HepG2 (cell line): ENCODE data around the gene KBTBD3. TPM values are rescaled to one million over a fixed set of nuclear protein-coding genes. Genes with fewer than 3 reads are reported as not detected.

Source experiments
- ATAC-seq: fragments of 200-7000 bp; cut with Tn5 transposase; 3 replicates; pipeline ENCODE4 v1.9.1; 2020; ENCODE audit warnings: mild to moderate bottlenecking, moderate library complexity
- BruUV-seq: library from RNA; stranded (reverse); fragments of 400-500 nt; replicated peaks from 2 replicates; lab custom pipeline; 2021; lab: Mats Ljungman, UMichigan
- CTCF ChIA-PET: fragments of 300-600 bp; formaldehyde crosslinking; extraction: SDS; loops from one replicate; lab custom pipeline; 2021; ENCODE audit warnings: low total read pairs, inconsistent platforms, low intra/inter-chr PET ratio; lab: Yijun Ruan, JAX
- POLR2A ChIA-PET: fragments of 350-600 bp; sonication (Branson Sonifier 250); formaldehyde crosslinking; loops from one replicate; lab custom pipeline; 2020; ENCODE audit warnings: antibody characterized with exemption, inconsistent platforms; lab: Yijun Ruan, JAX
- DNase-seq: peaks from one replicate; pipeline ENCODE4 v3.0.0-alpha.2; 2015; ENCODE audit warnings: low spot score
- FAIRE-seq: peaks from 3 replicates; lab custom pipeline; 2011; peaks lifted over from hg19 to GRCh38; lab: Jason Lieb, UNC
- H2AFZ ChIP-seq: one replicate; pipeline ENCODE4 v1.6.1; 2011; ENCODE audit warnings: low read length, inconsistent platforms
- H3K27ac ChIP-seq: fragments of 300-600 bp; 3 replicates; pipeline ENCODE4 v1.8.0; 2011; ENCODE audit warnings: mixed run types, mild to moderate bottlenecking, mixed read lengths, low read length, inconsistent platforms; ENCODE audit not compliant: insufficient read depth; ENCODE audit errors: extremely low read length
- H3K27me3 ChIP-seq, 2 experiments: fragments of 200-600 bp in 1 of 2; 2 replicates in 1 of 2; 3 replicates in 1 of 2; pipeline versions ENCODE4 v1.6.0 to v1.8.0; 2011; ENCODE audit warnings: low read length in 2 of 2, mild to moderate bottlenecking in 2 of 2, moderate library complexity in 2 of 2, inconsistent platforms in 1 of 2; ENCODE audit not compliant: insufficient read depth in 2 of 2, control insufficient read depth in 1 of 2
- H3K36me3 ChIP-seq, 2 experiments: fragments of 200-600 bp in 1 of 2; replicated peaks in 1 of 2; 2 replicates in 1 of 2; 3 replicates in 1 of 2; pipeline versions ENCODE4 v1.5.1 to v1.8.0; 2011; ENCODE audit warnings: low read length in 2 of 2, inconsistent platforms in 1 of 2; ENCODE audit not compliant: insufficient read depth in 2 of 2, control insufficient read depth in 1 of 2
- H3K4me1 ChIP-seq: 2 replicates; pipeline ENCODE4 v1.5.1; 2012; ENCODE audit warnings: low read length, inconsistent platforms; ENCODE audit not compliant: insufficient read depth
- H3K4me2 ChIP-seq: 2 replicates; pipeline ENCODE4 v1.6.0; 2011; ENCODE audit warnings: low read depth, low read length, inconsistent platforms
- H3K4me3 ChIP-seq, 3 experiments: fragments of 200-600 bp in 1 of 3; sonication (generic), shearing (Covaris generic) in 1 of 3; replicated peaks in 1 of 3; 2 replicates each; pipeline ENCODE4 v1.5.1; 2011 to 2016; ENCODE audit warnings: low read length in 3 of 3, inconsistent platforms in 2 of 3, low read depth in 2 of 3, mild to moderate bottlenecking in 2 of 3, control low read depth in 1 of 3, mixed read lengths in 1 of 3; ENCODE audit not compliant: insufficient read depth in 1 of 3
- H3K79me2 ChIP-seq: one replicate; pipeline ENCODE4 v1.6.1; 2011; ENCODE audit warnings: low read length, inconsistent platforms; ENCODE audit not compliant: insufficient read depth
- H3K9ac ChIP-seq: 2 replicates; pipeline ENCODE4 v1.6.0; 2011; ENCODE audit warnings: mild to moderate bottlenecking, low read depth, low read length, inconsistent platforms; ENCODE audit not compliant: insufficient read depth
- H3K9me3 ChIP-seq: 2 replicates; pipeline ENCODE4 v1.5.1; 2012; ENCODE audit warnings: mild to moderate bottlenecking, low read length
- H4K20me1 ChIP-seq: 2 replicates; pipeline ENCODE4 v1.6.0; 2011; ENCODE audit warnings: inconsistent platforms, mild to moderate bottlenecking, low read length, moderate library complexity; ENCODE audit not compliant: insufficient read depth
- GATA4 ChIP-seq: sonication (generic); IDR thresholded peaks from 2 replicates; pipeline ENCODE4 v1.6.1; 2016; ENCODE audit warnings: antibody characterized with exemption, low read depth, borderline replicate concordance
- HOXA5 ChIP-seq: sonication (generic); formaldehyde crosslinking; IDR thresholded peaks from 2 replicates; pipeline ENCODE4 v1.4.0; 2020; ENCODE audit warnings: missing genetic modification reagents
- MXD4 ChIP-seq: IDR thresholded peaks from 2 replicates; pipeline ENCODE4 v1.6.1; 2016; ENCODE audit warnings: mild to moderate bottlenecking, missing biosample characterization, missing genetic modification reagents
- NFYB ChIP-seq: sonication (generic); formaldehyde crosslinking; IDR thresholded peaks from 2 replicates; pipeline ENCODE4 v1.4.0; 2020; ENCODE audit warnings: missing genetic modification reagents
- NR2F1 ChIP-seq, 2 experiments: fragments of 450-650 bp in 1 of 2; formaldehyde crosslinking in 1 of 2; IDR thresholded peaks; 2 replicates each; pipeline versions ENCODE4 v1.5.0 to v1.6.1; 2016 to 2020; ENCODE audit warnings: mild to moderate bottlenecking in 1 of 2, missing compliant biosample characterization in 1 of 2, missing genetic modification reagents in 1 of 2, moderate library complexity in 1 of 2
- ZBTB8A ChIP-seq: sonication (generic); formaldehyde crosslinking; IDR thresholded peaks from 2 replicates; pipeline ENCODE4 v1.4.0; 2020; ENCODE audit warnings: mild to moderate bottlenecking, low read depth, missing genetic modification reagents, borderline replicate concordance
- ZNF3 ChIP-seq: IDR thresholded peaks from 2 replicates; pipeline ENCODE4 v1.7.0; 2017; ENCODE audit warnings: inconsistent platforms
- ZNF354B ChIP-seq: sonication (generic); formaldehyde crosslinking; IDR thresholded peaks from 2 replicates; pipeline ENCODE4 v1.8.0; 2022; ENCODE audit warnings: mild to moderate bottlenecking, missing genetic modification reagents
- ZNF441 ChIP-seq: sonication (generic); formaldehyde crosslinking; IDR thresholded peaks from 2 replicates; pipeline ENCODE4 v1.7.0; 2021; ENCODE audit warnings: missing genetic modification reagents, borderline replicate concordance
- ZNF563 ChIP-seq: sonication (generic); formaldehyde crosslinking; IDR thresholded peaks from 2 replicates; pipeline ENCODE4 v1.8.0; 2022; ENCODE audit warnings: mild to moderate bottlenecking, moderate library complexity, missing genetic modification reagents
- WGBS: methylation state at CpG from one replicate; pipeline ENCODE4 v1.1.6; 2017; ENCODE audit warnings: low lambda C conversion rate; 5-methylcytosine and 5-hydroxymethylcytosine counted together
- in situ Hi-C: cut with HindIII; loops from 2 replicates; pipeline ENCODE4 v1.10.0; 2017; ENCODE audit warnings: low pct_unique_long_range_greater_than_20kb; ENCODE audit not compliant: extremely low pct_ligation_motif_present
- intact Hi-C: fragments of 100-400 bp; cut with micrococcal nuclease; formaldehyde crosslinking; loops from one replicate; pipeline ENCODE4 v1.10.0; 2022; ENCODE audit not compliant: unreplicated experiment
- polyA plus RNA-seq, 8 experiments: library from polyadenylated mRNA; depleted of rRNA in 3 of 8; stranded (reverse) in 7 of 8; unstranded in 1 of 8; fragments of >200 nt; fragmentation: Illumina TruSeq in 4 of 8; extraction: Trizol in 4 of 8; gene quantifications; 2 replicates each; pipeline versions ENCODE4 v1.2.1 to v1.2.3, GENCODE V29; 2011 to 2016; ENCODE audit warnings: low read depth in 4 of 8, missing spikeins in 1 of 8, mixed read lengths in 1 of 8; ENCODE audit not compliant: insufficient read depth in 1 of 8
- total RNA-seq, 5 experiments: library from RNA; depleted of rRNA; stranded (reverse); fragments of >200 nt; fragmentation: Illumina TruSeq; extraction: Trizol; gene quantifications; 2 replicates each; pipeline ENCODE4 v1.2.3, GENCODE V29; 2016; ENCODE audit warnings: low read depth in 1 of 5
- TF ChIP-seq, protein P1 (sequence below): sonication (generic); formaldehyde crosslinking; IDR thresholded peaks from 2 replicates; pipeline ENCODE4 v1.4.0; 2020; ENCODE audit warnings: missing genetic modification reagents
- TF ChIP-seq, protein P2 (sequence below): sonication (generic); formaldehyde crosslinking; IDR thresholded peaks from 2 replicates; pipeline ENCODE4 v1.8.0; 2023; ENCODE audit warnings: mild to moderate bottlenecking, missing genetic modification reagents
- TF ChIP-seq, protein P3 (sequence below): IDR thresholded peaks from 2 replicates; pipeline ENCODE4 v1.6.1; 2016; ENCODE audit warnings: missing genetic modification reagents, missing compliant biosample characterization
- TF ChIP-seq, protein P4 (sequence below): sonication (generic); formaldehyde crosslinking; conservative IDR thresholded peaks from 2 replicates; pipeline ENCODE4 v1.8.0; 2022; ENCODE audit warnings: missing genetic modification reagents
- TF ChIP-seq, protein P5 (sequence below): sonication (generic); formaldehyde crosslinking; IDR thresholded peaks from 2 replicates; pipeline ENCODE4 v1.4.0; 2020; ENCODE audit warnings: missing genetic modification reagents

KBTBD3 gene
- total and polyA plus RNA-seq, 2 of the 13 experiments (the other 11 are each of a cell fraction or from before 2014, with no cell fraction given): 1.8 to 7.4 TPM

DNA sequence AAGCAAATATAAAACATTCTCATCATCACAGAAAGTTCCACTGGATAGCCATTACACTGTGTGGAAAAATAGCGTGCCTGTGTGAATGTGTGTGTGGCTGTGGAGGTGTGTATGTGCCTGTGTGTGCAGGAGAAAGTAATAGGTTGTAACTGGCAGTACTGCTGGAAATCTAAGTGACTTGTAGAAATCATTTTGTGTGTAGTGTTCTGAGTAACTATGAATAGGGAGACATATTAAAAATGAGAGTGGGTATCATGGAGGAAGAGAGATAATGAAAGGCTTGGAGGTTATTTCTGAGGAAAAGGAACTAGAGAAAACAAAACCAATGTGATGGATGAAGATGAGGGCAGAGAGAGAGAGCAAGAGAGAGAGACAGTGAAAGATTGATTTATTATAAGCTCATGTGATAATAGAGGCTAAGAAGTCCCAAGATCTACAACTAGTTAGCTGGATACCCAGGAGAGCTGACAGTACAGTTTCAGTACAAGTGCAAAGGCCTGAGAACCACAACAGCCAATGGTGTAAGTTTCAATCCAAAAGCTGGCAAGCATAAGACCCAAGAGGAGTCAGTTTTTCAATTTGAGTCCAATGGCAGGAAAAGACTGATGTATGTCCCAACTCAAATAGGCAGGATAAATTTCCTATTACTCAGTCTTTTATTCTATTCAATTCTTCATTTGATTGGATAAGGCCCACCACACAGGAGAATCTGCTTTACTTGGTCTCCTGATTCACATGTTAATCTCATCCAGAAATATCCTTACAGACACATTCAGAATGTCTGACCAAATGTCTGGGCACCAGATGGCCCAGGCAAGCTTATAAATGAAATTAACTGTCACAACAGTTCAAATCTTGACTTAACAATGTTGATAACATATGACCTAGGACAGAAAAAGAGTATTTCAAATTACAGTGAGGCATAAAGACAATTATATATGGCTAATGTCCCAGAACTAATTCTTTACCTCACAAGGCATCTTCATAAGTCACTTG is 14.9 kb downstream of the KBTBD3 start:
- no peak for DNase-seq
- POLR2A ChIA-PET: interaction anchor here (1.4 kb wide), 1 partner anchor 15 kb away, joined by 4 read pairs; the partner anchor contains the start of genes AASDHPPT and KBTBD3

More for the DNA sequence above, 14.9 kb downstream of the KBTBD3 start:
- H3K4me2 ChIP-seq: no peak overlapping the region
- in situ Hi-C loops (no loop called here), intact Hi-C loops (no loop called here)
- no peak overlapping the region for H3K9ac ChIP-seq
- FAIRE-seq: no peak
- H3K79me2 ChIP-seq: no peaks in the 10 kb centered on the region
- H3K4me3 ChIP-seq: no peak overlapping the region
- H3K27ac ChIP-seq: no peak overlapping the region
- no peak overlapping the region for H2AFZ ChIP-seq
- ATAC-seq: no peak
- BruUV-seq: no TSS peak
- no peaks in the 10 kb centered on the region for H4K20me1 ChIP-seq
- H3K9me3 ChIP-seq: no peaks in the 10 kb centered on the region
- H3K27me3 ChIP-seq: no peaks in the 10 kb centered on the region
- no peaks in the 10 kb centered on the region for H3K36me3 ChIP-seq
- CTCF ChIA-PET: no interaction called here
- no peaks in the 10 kb centered on the region for H3K4me1 ChIP-seq
- TF ChIP-seq, protein P1, sequence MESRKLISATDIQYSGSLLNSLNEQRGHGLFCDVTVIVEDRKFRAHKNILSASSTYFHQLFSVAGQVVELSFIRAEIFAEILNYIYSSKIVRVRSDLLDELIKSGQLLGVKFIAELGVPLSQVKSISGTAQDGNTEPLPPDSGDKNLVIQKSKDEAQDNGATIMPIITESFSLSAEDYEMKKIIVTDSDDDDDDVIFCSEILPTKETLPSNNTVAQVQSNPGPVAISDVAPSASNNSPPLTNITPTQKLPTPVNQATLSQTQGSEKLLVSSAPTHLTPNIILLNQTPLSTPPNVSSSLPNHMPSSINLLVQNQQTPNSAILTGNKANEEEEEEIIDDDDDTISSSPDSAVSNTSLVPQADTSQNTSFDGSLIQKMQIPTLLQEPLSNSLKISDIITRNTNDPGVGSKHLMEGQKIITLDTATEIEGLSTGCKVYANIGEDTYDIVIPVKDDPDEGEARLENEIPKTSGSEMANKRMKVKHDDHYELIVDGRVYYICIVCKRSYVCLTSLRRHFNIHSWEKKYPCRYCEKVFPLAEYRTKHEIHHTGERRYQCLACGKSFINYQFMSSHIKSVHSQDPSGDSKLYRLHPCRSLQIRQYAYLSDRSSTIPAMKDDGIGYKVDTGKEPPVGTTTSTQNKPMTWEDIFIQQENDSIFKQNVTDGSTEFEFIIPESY (CRISPR knock-in tag): no peak
- TF ChIP-seq ZNF563 (CRISPR knock-in tag): no peak
- no peak for TF ChIP-seq ZNF3 (CRISPR knock-in tag)
- TF ChIP-seq, protein P2, sequence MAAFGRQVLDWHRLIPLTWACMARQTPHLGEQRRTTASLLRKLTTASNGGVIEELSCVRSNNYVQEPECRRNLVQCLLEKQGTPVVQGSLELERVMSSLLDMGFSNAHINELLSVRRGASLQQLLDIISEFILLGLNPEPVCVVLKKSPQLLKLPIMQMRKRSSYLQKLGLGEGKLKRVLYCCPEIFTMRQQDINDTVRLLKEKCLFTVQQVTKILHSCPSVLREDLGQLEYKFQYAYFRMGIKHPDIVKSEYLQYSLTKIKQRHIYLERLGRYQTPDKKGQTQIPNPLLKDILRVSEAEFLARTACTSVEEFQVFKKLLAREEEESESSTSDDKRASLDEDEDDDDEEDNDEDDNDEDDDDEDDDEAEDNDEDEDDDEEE (CRISPR knock-in tag): no peak
- TF ChIP-seq GATA4: no peak
- no peak for TF ChIP-seq MXD4 (CRISPR knock-in tag)
- TF ChIP-seq ZNF354B (CRISPR knock-in tag): no peak
- TF ChIP-seq ZBTB8A: no peak
- TF ChIP-seq, protein P3, sequence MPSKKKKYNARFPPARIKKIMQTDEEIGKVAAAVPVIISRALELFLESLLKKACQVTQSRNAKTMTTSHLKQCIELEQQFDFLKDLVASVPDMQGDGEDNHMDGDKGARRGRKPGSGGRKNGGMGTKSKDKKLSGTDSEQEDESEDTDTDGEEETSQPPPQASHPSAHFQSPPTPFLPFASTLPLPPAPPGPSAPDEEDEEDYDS (CRISPR knock-in tag): no peak
- TF ChIP-seq HOXA5 (CRISPR knock-in tag): no peak
- no peak for TF ChIP-seq NFYB (CRISPR knock-in tag)
- TF ChIP-seq, protein P4, sequence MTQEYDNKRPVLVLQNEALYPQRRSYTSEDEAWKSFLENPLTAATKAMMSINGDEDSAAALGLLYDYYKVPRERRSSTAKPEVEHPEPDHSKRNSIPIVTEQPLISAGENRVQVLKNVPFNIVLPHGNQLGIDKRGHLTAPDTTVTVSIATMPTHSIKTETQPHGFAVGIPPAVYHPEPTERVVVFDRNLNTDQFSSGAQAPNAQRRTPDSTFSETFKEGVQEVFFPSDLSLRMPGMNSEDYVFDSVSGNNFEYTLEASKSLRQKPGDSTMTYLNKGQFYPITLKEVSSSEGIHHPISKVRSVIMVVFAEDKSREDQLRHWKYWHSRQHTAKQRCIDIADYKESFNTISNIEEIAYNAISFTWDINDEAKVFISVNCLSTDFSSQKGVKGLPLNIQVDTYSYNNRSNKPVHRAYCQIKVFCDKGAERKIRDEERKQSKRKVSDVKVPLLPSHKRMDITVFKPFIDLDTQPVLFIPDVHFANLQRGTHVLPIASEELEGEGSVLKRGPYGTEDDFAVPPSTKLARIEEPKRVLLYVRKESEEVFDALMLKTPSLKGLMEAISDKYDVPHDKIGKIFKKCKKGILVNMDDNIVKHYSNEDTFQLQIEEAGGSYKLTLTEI (CRISPR knock-in tag): no peak
- TF ChIP-seq NR2F1 (CRISPR knock-in tag; IDR thresholded peaks at IDR 0.05): no peak
- no peak for TF ChIP-seq ZNF441 (CRISPR knock-in tag)
- TF ChIP-seq, protein P5, sequence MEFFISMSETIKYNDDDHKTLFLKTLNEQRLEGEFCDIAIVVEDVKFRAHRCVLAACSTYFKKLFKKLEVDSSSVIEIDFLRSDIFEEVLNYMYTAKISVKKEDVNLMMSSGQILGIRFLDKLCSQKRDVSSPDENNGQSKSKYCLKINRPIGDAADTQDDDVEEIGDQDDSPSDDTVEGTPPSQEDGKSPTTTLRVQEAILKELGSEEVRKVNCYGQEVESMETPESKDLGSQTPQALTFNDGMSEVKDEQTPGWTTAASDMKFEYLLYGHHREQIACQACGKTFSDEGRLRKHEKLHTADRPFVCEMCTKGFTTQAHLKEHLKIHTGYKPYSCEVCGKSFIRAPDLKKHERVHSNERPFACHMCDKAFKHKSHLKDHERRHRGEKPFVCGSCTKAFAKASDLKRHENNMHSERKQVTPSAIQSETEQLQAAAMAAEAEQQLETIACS: no peak
- WGBS: 82% methylated on average over 1 of the region's 1 CpG
